GM21717 (cell line): ENCODE measurements around the gene AKR1C1.
"Not testable (repeated sequence)": the region's sequence is repeated elsewhere in the genome, so short reads cannot be mapped to it uniquely, and the experiment has no call there.

Experiments used
- ATAC-seq: cut with Tn5 transposase; IDR thresholded peaks from one replicate; pipeline ENCODE4 v1.9.1; 2021; ENCODE audit warnings: mild to moderate bottlenecking, moderate library complexity; ENCODE audit not compliant: unreplicated experiment

AKR1C1 gene

GRCh38 chr10:5014200-5014910 is 51.1 kb downstream of the AKR1C1 start:
- not testable (repeated sequence) for ATAC-seq

GRCh38 chr10:5014936-5015335 is 51.7 kb downstream of the AKR1C1 start:
- no peak for ATAC-seq

GRCh38 chr10:5018134-5018533 is 54.9 kb downstream of the AKR1C1 start:
- no peak for ATAC-seq

- not testable (repeated sequence) for ATAC-seq
Measured at GRCh38 chr10:5018671-5019277, 55.6 kb downstream of the AKR1C1 start.

- ATAC-seq: not testable (repeated sequence)
Measured at GRCh38 chr10:5019770-5020612, 56.8 kb downstream of the AKR1C1 start.

GRCh38 chr10:5021624-5022290 is 58.5 kb downstream of the AKR1C1 start:
- not testable (repeated sequence) for ATAC-seq

- ATAC-seq: no peak
Measured at GRCh38 chr10:5023177-5023805, 60.1 kb downstream of the AKR1C1 start.

- ATAC-seq: not testable (repeated sequence)
Measured at GRCh38 chr10:5025461-5025881, 62.3 kb downstream of the AKR1C1 start.

- ATAC-seq: no peak
Measured at GRCh38 chr10:5030989-5031388, 67.8 kb downstream of the AKR1C1 start.

- ATAC-seq: not testable (repeated sequence)
Measured at GRCh38 chr10:5031588-5031987, 68.4 kb downstream of the AKR1C1 start.

GRCh38 chr10:5032444-5032843 is 69.2 kb downstream of the AKR1C1 start:
- ATAC-seq: not testable (repeated sequence)
